HG03354 (cell line): ENCODE measurements around the gene TMPRSS4.

ENCODE experiments used
- ATAC-seq: cut with Tn5 transposase; IDR thresholded peaks from one replicate; pipeline ENCODE4 v1.9.1; 2021; ENCODE audit warnings: mild to moderate bottlenecking; ENCODE audit not compliant: unreplicated experiment, poor library complexity, severe bottlenecking

TMPRSS4 gene

DNA sequence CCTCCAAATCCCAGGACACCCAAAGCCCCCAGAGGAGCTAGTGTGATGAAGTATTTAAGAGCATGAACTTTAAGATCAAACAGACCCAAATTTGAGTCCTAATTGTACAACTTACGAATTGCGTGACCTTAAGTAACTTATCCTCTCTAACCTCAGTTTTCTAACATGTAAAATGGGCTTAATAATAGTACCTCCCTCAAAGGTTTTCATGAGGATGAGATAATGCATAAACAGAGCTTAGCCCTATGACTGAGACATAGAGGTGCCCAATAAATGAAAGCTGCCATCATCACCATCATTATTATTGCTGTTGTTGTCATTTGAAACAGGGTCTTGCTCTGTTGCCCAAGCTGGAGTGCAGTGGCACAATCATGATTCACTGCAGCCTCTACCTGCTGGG lies 90.4 kb downstream of the TMPRSS4 start:
- ATAC-seq = no peak

DNA sequence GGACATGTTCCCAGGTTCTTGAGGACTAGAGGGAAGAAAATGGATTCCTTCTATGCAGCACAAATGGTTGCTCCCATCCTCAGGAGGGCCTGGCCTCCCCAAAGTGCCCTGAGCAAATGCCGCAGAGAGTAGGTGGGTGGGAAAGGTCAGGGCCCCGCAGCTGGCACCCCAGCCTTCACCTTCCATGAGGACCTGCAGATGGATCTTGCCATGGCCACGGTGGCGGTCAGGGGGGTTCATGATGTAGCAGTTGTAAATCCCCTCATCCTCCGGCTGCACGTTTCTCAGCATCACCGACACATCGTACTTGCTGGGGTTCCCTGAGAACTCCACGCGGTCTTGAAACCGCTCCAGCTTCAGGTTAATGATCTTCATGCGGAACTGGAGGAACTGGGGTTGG lies 91.0 kb downstream of the TMPRSS4 start:
- ATAC-seq = no peak

DNA sequence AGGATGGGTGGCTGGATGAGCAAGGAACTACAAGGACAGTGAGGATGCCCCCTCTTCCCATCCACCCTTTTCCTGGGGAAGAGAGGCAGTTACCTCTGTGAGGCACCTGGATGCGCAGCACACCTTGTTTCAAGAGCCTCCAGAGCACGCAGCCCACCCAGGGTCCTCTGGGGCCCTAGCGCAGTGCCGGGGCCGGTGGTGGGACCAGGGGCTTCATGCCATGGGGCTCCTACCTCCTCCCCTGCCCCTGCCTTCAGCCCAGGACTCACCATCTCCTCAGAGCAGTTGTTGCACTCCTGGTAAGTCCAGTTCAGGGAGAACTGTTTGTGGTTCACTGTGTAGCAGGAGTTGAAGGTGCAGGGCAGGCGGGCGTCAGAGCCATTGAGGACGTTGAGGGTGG lies 91.4 kb downstream of the TMPRSS4 start:
- ATAC-seq = no peak

DNA sequence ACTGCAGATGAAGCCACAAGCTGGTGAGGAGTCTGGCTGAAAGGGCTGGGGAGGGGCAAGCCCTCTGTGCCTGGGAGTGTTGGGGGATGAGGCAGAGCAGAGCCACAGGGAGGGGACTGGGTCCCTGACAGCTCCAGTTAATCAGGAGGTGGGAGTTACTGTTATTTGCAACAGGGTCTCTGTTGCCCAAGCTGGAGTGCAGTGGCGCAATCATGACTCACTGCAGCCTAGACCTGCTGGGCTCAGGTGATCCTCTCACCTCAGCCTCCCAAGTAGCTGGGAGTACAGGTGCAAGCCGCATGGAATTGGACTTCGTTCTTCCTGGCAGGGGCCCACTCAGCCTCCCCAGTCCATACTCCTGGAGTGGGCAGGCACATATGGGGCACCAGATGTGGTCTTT lies 91.9 kb downstream of the TMPRSS4 start:
- no peak for ATAC-seq

DNA sequence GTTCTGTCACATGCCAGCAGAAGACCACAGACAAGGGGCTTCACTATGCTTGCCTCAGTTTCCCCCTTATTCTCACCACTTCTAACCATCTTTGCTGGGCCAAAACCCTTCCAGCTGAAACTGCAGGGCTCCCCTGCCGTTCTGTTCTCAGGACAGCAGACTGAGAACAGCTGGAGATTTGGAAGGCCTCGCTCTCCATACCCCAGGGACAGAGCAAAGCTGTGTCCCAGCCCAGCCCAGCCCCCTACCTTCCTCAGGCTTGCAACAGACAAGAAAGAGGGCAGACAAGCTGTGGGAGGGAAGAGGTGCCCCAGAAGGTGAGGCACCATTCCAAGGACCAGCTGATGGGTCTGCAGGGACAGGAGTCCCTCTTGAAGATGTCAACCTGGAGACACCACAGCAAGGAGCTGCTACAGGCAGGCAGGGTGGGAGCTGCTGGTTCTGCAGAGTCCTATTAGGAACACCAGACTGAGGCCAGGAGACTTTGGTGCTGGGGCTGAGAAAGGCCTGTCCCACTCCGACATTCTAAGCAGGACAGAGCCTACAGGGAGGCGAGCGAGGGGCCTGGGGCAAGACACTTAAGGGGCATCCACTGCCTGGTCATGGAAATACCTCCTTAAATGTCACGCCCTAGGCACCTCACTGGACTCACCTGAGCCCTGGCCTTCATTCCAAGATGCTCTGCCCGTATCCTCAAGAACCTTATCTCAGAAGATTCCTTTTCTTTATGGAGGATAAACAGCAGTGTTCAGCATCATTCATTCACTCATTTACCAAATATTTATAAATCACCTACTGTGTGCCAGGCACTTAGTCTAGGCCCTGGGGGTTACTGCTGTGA lies 92.6 kb downstream of the TMPRSS4 start:
- ATAC-seq = no peak

DNA sequence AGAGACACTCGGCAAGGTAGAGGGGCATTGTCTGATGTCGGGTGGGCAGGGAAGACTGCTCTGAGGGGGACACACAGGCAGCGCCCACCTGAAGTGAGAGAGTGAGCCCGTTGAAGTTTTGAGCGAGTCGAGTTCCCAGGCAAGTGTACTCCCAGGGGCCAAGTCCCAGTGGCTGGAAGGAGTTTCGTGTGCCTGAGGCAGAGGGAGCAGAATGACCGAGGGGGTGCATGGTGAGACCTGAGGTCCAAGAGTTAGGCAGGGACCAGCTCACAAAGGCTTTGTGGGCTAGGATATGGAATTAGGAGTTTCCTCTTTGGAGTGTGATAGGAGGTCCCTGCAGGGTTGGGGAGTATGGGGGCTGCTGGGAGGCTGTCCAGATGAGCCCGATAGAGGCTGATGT lies 93.4 kb downstream of the TMPRSS4 start:
- no peak for ATAC-seq

DNA sequence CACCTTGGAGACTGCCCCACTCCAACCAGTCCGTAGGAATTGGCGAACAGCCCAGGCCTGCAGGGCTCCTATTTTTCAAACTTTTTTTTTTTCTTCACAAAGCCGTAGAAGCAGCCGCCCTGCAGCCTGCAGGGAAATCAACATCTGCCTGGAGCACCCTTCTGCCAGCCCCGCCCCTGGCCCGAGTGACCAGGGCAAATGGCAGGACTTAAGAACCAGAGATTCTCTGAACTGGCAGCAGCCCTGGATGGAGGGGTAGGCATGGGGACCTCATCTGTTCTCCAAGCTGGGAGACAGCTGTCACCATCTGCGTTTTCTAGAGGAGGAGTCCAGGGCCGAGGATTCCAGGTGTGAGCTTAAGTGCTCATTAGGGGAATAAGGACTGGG lies 94.0 kb downstream of the TMPRSS4 start:
- ATAC-seq = no peak
